ENCODE measurements around the gene OCA2.

Gene OCA2

DNA sequence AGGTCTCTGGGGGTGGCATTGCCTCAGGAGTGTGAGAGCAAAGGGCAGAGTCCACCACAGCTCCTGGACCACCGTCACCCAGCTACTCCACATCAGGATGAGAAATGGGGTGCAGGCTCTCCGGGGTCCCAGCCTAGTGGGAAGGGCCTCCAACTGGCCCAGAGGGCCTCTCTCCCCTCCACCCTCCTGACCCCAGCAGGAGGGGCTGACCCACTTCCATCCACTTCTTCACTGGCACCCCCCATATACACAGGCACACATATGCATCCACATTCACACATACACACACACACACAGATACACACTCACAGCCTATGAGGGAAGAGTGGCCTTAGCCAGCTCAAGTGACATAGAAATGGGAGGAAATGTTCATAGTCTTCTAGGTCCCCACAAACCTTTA, 286.0 kb downstream of the OCA2 start:
- Histone ChIP-seq H3K4me3 (ENCODE audit: low read length, poor library complexity, severe bottlenecking) (no peak overlapping the region), H2AFZ (ENCODE audit: low read length) (no peak overlapping the region), H3K79me2 (ENCODE audit: insufficient read depth, low read length) (no peaks in the 10 kb centered on the region), H3K4me1 (ENCODE audit: insufficient read depth, low read length, poor library complexity, severe bottlenecking) (no peaks in the 10 kb centered on the region), H3K4me2 (ENCODE audit: low read depth, low read length, poor library complexity, severe bottlenecking) (no peak overlapping the region), H3F3A (ENCODE audit: low read depth) (no peaks in the 10 kb centered on the region), H4K20me1 (ENCODE audit: insufficient read depth, low read length, poor library complexity, severe bottlenecking) (no peaks in the 10 kb centered on the region), H3K36me3 (ENCODE audit: insufficient read depth, low read length) (no peaks in the 10 kb centered on the region), H3K9me3 (ENCODE audit: insufficient read depth, low read depth, low read length) (no peaks in the 10 kb centered on the region; the same call in 1 of the 2 replicates), H3K9ac (ENCODE audit: low read depth, low read length, poor library complexity, severe bottlenecking) (no peak overlapping the region), H3K9me2 (replicated peaks; ENCODE audit: low read depth, low read length) (no peaks in the 10 kb centered on the region), H3K27me3 (ENCODE audit: insufficient read depth, low read length, poor library complexity, severe bottlenecking) (no peaks in the 10 kb centered on the region)
- no peak for TF ChIP-seq EZH2phosphoT487 (IDR thresholded peaks at IDR 0.05; ENCODE audit: borderline replicate concordance)
- TF ChIP-seq, protein P1, sequence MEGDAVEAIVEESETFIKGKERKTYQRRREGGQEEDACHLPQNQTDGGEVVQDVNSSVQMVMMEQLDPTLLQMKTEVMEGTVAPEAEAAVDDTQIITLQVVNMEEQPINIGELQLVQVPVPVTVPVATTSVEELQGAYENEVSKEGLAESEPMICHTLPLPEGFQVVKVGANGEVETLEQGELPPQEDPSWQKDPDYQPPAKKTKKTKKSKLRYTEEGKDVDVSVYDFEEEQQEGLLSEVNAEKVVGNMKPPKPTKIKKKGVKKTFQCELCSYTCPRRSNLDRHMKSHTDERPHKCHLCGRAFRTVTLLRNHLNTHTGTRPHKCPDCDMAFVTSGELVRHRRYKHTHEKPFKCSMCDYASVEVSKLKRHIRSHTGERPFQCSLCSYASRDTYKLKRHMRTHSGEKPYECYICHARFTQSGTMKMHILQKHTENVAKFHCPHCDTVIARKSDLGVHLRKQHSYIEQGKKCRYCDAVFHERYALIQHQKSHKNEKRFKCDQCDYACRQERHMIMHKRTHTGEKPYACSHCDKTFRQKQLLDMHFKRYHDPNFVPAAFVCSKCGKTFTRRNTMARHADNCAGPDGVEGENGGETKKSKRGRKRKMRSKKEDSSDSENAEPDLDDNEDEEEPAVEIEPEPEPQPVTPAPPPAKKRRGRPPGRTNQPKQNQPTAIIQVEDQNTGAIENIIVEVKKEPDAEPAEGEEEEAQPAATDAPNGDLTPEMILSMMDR (conservative IDR thresholded peaks at IDR 0.05; ENCODE audit: low read length) = no peak

DNA sequence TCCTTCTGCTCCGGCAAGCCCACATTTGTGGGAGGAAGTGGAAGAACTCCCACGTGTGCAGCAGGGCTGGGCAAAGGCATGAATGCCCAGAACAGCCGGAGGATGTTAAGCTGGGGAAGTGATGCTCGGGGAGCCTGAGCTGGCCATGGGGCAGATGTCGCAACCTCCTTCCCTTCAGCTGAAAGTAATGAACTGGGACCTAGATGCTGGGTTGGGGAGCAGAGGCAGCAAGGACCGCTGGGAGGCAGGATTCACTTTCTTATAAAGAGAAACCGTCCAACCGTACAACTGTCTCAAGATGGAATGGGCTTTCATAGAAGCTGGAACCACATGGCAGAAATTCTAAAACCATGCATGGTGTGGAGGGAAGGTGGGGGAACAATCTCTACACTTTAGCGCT, 290.9 kb downstream of the OCA2 start:
- no peaks in the 10 kb centered on the region for H3K9me2 ChIP-seq (replicated peaks; ENCODE audit: low read depth, low read length)
- no peaks in the 10 kb centered on the region for H3F3A ChIP-seq (ENCODE audit: low read depth)
- no peaks in the 10 kb centered on the region for H3K4me1 ChIP-seq (ENCODE audit: insufficient read depth, low read length, poor library complexity, severe bottlenecking)
- no peak overlapping the region for H3K9ac ChIP-seq (ENCODE audit: low read depth, low read length, poor library complexity, severe bottlenecking)
- H2AFZ ChIP-seq (ENCODE audit: low read length) = no peak overlapping the region
- no peak overlapping the region for H3K4me2 ChIP-seq (ENCODE audit: low read depth, low read length, poor library complexity, severe bottlenecking)
- no peak overlapping the region for H3K4me3 ChIP-seq (ENCODE audit: low read length, poor library complexity, severe bottlenecking)
- TF ChIP-seq, protein P1 (conservative IDR thresholded peaks at IDR 0.05; ENCODE audit: low read length) = no peak
- no peak for TF ChIP-seq EZH2phosphoT487 (IDR thresholded peaks at IDR 0.05; ENCODE audit: borderline replicate concordance)
- no peaks in the 10 kb centered on the region for H4K20me1 ChIP-seq (ENCODE audit: insufficient read depth, low read length, poor library complexity, severe bottlenecking)
- H3K27me3 ChIP-seq (ENCODE audit: insufficient read depth, low read length, poor library complexity, severe bottlenecking) = no peaks in the 10 kb centered on the region
- H3K36me3 ChIP-seq (ENCODE audit: insufficient read depth, low read length) = no peaks in the 10 kb centered on the region
- H3K79me2 ChIP-seq (ENCODE audit: insufficient read depth, low read length) = no peaks in the 10 kb centered on the region
- peaks cover 9% of the 10 kb centered on the region; the same call in 1 of the 2 replicates for H3K9me3 ChIP-seq (ENCODE audit: insufficient read depth, low read depth, low read length)

DNA sequence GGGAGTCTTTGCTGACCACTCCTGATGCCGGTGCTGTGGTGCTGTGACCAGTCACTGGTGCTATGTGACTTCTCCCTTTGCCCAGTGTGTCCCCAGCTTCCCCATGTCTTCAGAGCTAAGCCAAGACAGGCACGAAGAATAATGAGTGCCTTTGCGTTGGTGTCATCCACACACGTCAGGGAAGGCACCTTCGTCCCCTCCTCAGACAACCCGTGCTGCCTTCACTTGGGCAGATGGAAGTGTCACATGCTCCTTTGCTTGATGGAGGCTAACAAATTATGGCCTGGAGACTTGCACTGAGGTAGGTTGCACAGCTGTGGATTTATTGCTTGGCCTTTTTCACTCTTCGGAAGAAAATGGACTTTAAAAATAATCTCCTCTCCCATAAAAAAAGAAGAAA, 291.8 kb downstream of the OCA2 start:
- no peaks in the 10 kb centered on the region for H3K79me2 ChIP-seq (ENCODE audit: insufficient read depth, low read length)
- H3K4me3 ChIP-seq (ENCODE audit: low read length, poor library complexity, severe bottlenecking) = no peak overlapping the region
- H3K9me2 ChIP-seq (replicated peaks; ENCODE audit: low read depth, low read length) = no peaks in the 10 kb centered on the region
- H3K4me1 ChIP-seq (ENCODE audit: insufficient read depth, low read length, poor library complexity, severe bottlenecking) = no peaks in the 10 kb centered on the region
- TF ChIP-seq, protein P1 (conservative IDR thresholded peaks at IDR 0.05; ENCODE audit: low read length) = no peak
- no peak for TF ChIP-seq EZH2phosphoT487 (IDR thresholded peaks at IDR 0.05; ENCODE audit: borderline replicate concordance)
- H3K36me3 ChIP-seq (ENCODE audit: insufficient read depth, low read length) = no peaks in the 10 kb centered on the region
- H4K20me1 ChIP-seq (ENCODE audit: insufficient read depth, low read length, poor library complexity, severe bottlenecking) = no peaks in the 10 kb centered on the region
- peaks cover 9% of the 10 kb centered on the region; the same call in 1 of the 2 replicates for H3K9me3 ChIP-seq (ENCODE audit: insufficient read depth, low read depth, low read length)
- H3K9ac ChIP-seq (ENCODE audit: low read depth, low read length, poor library complexity, severe bottlenecking) = no peak overlapping the region
- no peaks in the 10 kb centered on the region for H3F3A ChIP-seq (ENCODE audit: low read depth)
- H3K4me2 ChIP-seq (ENCODE audit: low read depth, low read length, poor library complexity, severe bottlenecking) = no peak overlapping the region
- H2AFZ ChIP-seq (ENCODE audit: low read length) = no peak overlapping the region
- H3K27me3 ChIP-seq (ENCODE audit: insufficient read depth, low read length, poor library complexity, severe bottlenecking) = no peaks in the 10 kb centered on the region

Measured in Loucy (cell line).